ENCODE data around the gene SGTA. TPM values are rescaled to one million over a fixed set of nuclear protein-coding genes. Genes with fewer than 3 reads are reported as not detected.

SGTA gene
- total and polyA plus RNA-seq, 2 of the 13 experiments (the other 11 are each of a cell fraction or from before 2014, with no cell fraction given) = 43.9 to 47.4 TPM

DNA sequence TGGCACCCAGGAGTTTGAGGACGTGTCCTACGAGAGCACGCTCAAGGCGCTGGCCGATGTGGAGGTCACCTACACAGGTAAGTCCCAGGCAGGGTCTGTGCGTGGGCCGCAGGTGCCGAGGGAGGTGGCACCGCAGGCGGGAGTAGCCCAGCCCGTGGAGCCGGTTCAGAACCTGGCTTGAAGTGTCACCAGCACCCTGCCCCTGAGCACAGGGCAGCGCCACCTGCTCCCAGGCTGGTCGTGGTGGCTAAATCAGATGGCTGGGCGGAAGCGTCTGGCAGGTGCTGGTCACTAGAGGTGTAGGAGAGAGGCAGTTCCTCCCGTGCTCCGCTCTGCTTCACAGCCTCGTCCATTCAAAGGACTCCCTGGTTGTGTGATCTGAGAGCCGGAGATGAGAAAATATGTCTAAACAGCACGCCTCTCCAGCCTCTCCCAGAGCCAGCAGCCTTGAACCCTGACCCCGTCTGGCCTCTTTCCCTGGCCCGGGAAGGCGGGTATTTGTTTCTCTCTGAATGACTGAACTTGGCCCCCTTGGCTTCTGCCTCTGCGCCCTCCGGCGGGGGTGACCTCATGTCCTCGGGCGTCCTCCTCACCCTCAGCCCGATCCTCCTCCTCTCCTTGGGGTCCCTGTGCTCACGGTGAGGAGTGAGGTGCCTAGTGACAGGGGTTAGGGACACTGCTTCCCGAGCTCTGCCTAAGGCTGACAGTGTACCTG lies 7.6 kb upstream of the SGTA start (continued):
- TF ChIP-seq, protein P1, sequence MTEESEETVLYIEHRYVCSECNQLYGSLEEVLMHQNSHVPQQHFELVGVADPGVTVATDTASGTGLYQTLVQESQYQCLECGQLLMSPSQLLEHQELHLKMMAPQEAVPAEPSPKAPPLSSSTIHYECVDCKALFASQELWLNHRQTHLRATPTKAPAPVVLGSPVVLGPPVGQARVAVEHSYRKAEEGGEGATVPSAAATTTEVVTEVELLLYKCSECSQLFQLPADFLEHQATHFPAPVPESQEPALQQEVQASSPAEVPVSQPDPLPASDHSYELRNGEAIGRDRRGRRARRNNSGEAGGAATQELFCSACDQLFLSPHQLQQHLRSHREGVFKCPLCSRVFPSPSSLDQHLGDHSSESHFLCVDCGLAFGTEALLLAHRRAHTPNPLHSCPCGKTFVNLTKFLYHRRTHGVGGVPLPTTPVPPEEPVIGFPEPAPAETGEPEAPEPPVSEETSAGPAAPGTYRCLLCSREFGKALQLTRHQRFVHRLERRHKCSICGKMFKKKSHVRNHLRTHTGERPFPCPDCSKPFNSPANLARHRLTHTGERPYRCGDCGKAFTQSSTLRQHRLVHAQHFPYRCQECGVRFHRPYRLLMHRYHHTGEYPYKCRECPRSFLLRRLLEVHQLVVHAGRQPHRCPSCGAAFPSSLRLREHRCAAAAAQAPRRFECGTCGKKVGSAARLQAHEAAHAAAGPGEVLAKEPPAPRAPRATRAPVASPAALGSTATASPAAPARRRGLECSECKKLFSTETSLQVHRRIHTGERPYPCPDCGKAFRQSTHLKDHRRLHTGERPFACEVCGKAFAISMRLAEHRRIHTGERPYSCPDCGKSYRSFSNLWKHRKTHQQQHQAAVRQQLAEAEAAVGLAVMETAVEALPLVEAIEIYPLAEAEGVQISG (CRISPR knock-in tag; IDR thresholded peaks at IDR 0.05) = peak; percentile 82
- TF ChIP-seq ZMAT3 (CRISPR knock-in tag; conservative IDR thresholded peaks at IDR 0.05) (0 out of 2 replicates have a peak, but pooled peaks have one; percentile 24), SP5 (CRISPR knock-in tag; IDR thresholded peaks at IDR 0.05; ENCODE audit: borderline replicate concordance, low read depth) (peak; percentile 48; the same call in 1 of the 2 replicates), NCOR1 (IDR thresholded peaks at IDR 0.05; ENCODE audit: borderline replicate concordance, low read length) (peak; percentile 88; the same call in 1 of the 2 replicates), BRCA1 (CRISPR knock-in tag; IDR thresholded peaks at IDR 0.05) (no peak), ATRX (CRISPR knock-in tag; IDR thresholded peaks at IDR 0.05; ENCODE audit: borderline replicate concordance) (no peak), FOXC1 (CRISPR knock-in tag; IDR thresholded peaks at IDR 0.05; ENCODE audit: borderline replicate concordance) (peak; percentile 64; the same call in 1 of the 2 replicates), XRCC5 (optimal IDR thresholded peaks at IDR 0.05; ENCODE audit: low read length) (peak; percentile 67), ZNF879 (CRISPR knock-in tag; IDR thresholded peaks at IDR 0.05) (no peak), PAX8 (CRISPR knock-in tag; IDR thresholded peaks at IDR 0.05; ENCODE audit: borderline replicate concordance) (no peak), GATAD2A (CRISPR knock-in tag; IDR thresholded peaks at IDR 0.05) (peak; percentile 72), ZNF773 (CRISPR knock-in tag; IDR thresholded peaks at IDR 0.05; ENCODE audit: borderline replicate concordance) (no peak), SOX6 (IDR thresholded peaks at IDR 0.05) (no peak), SOX6 (CRISPR knock-in tag; IDR thresholded peaks at IDR 0.05) (peak; percentile 88)
- TF ChIP-seq, protein P2, sequence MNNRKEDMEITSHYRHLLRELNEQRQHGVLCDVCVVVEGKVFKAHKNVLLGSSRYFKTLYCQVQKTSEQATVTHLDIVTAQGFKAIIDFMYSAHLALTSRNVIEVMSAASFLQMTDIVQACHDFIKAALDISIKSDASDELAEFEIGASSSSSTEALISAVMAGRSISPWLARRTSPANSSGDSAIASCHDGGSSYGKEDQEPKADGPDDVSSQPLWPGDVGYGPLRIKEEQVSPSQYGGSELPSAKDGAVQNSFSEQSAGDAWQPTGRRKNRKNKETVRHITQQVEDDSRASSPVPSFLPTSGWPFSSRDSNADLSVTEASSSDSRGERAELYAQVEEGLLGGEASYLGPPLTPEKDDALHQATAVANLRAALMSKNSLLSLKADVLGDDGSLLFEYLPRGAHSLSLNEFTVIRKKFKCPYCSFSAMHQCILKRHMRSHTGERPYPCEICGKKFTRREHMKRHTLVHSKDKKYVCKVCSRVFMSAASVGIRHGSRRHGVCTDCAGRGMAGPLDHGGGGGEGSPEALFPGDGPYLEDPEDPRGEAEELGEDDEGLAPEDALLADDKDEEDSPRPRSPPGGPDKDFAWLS (CRISPR knock-in tag; IDR thresholded peaks at IDR 0.05; ENCODE audit: borderline replicate concordance) = 0 out of 2 replicates have a peak, but pooled peaks have one; percentile 22
- TF ChIP-seq, protein P3, sequence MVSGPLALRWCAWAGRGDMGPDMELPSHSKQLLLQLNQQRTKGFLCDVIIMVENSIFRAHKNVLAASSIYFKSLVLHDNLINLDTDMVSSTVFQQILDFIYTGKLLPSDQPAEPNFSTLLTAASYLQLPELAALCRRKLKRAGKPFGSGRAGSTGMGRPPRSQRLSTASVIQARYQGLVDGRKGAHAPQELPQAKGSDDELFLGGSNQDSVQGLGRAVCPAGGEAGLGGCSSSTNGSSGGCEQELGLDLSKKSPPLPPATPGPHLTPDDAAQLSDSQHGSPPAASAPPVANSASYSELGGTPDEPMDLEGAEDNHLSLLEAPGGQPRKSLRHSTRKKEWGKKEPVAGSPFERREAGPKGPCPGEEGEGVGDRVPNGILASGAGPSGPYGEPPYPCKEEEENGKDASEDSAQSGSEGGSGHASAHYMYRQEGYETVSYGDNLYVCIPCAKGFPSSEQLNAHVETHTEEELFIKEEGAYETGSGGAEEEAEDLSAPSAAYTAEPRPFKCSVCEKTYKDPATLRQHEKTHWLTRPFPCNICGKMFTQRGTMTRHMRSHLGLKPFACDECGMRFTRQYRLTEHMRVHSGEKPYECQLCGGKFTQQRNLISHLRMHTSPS (CRISPR knock-in tag; IDR thresholded peaks at IDR 0.05; ENCODE audit: low read depth) = no peak
- TF ChIP-seq, protein P4, sequence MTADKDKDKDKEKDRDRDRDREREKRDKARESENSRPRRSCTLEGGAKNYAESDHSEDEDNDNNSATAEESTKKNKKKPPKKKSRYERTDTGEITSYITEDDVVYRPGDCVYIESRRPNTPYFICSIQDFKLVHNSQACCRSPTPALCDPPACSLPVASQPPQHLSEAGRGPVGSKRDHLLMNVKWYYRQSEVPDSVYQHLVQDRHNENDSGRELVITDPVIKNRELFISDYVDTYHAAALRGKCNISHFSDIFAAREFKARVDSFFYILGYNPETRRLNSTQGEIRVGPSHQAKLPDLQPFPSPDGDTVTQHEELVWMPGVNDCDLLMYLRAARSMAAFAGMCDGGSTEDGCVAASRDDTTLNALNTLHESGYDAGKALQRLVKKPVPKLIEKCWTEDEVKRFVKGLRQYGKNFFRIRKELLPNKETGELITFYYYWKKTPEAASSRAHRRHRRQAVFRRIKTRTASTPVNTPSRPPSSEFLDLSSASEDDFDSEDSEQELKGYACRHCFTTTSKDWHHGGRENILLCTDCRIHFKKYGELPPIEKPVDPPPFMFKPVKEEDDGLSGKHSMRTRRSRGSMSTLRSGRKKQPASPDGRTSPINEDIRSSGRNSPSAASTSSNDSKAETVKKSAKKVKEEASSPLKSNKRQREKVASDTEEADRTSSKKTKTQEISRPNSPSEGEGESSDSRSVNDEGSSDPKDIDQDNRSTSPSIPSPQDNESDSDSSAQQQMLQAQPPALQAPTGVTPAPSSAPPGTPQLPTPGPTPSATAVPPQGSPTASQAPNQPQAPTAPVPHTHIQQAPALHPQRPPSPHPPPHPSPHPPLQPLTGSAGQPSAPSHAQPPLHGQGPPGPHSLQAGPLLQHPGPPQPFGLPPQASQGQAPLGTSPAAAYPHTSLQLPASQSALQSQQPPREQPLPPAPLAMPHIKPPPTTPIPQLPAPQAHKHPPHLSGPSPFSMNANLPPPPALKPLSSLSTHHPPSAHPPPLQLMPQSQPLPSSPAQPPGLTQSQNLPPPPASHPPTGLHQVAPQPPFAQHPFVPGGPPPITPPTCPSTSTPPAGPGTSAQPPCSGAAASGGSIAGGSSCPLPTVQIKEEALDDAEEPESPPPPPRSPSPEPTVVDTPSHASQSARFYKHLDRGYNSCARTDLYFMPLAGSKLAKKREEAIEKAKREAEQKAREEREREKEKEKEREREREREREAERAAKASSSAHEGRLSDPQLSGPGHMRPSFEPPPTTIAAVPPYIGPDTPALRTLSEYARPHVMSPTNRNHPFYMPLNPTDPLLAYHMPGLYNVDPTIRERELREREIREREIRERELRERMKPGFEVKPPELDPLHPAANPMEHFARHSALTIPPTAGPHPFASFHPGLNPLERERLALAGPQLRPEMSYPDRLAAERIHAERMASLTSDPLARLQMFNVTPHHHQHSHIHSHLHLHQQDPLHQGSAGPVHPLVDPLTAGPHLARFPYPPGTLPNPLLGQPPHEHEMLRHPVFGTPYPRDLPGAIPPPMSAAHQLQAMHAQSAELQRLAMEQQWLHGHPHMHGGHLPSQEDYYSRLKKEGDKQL (CRISPR knock-in tag; IDR thresholded peaks at IDR 0.05; ENCODE audit: low read depth) = no peak

Data from HepG2 (cell line).